ENCODE measurements around the gene CST1.

DNA sequence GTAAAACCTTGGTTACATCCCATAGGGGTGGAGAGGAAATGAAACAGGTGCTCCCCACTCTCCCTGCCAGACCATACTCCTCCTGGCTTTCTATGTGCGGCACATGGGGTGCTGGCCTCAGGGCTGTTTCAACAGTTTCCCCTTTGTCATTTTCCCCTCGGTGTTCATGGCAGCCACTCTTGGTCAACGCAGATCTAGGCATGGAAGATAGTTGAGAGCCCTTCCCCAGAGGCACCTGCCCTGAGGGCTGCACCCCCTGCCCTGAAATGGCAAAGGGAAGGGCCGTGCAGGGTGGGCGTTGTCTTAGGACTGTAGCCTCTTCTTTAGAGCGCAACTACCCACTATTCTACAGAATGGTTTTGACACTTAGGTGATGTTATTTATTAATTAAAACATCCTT is 4.4 kb downstream of the CST1 start:
- TF ChIP-seq YY1 (IDR thresholded peaks at IDR 0.05; ENCODE audit: insufficient read depth, insufficient read length): no peak
- no peak for TF ChIP-seq ZNF274 (IDR thresholded peaks at IDR 0.05; ENCODE audit: low read depth, low read length)
- TF ChIP-seq SUZ12 (IDR thresholded peaks at IDR 0.05; ENCODE audit: extremely low read depth, insufficient read depth, insufficient read length): no peak

Measured in NT2/D1 (cell line).